ENCODE data around the gene LRMDA. TPM values are rescaled to one million over a fixed set of nuclear protein-coding genes. Genes with fewer than 3 reads are reported as not detected.
"Not testable (repeated sequence)": the region's sequence is repeated elsewhere in the genome, so short reads cannot be mapped to it uniquely, and the experiment has no call there.

Gene LRMDA
- total RNA-seq, 1 donor from 2014 or later: 0.19 TPM

DNA sequence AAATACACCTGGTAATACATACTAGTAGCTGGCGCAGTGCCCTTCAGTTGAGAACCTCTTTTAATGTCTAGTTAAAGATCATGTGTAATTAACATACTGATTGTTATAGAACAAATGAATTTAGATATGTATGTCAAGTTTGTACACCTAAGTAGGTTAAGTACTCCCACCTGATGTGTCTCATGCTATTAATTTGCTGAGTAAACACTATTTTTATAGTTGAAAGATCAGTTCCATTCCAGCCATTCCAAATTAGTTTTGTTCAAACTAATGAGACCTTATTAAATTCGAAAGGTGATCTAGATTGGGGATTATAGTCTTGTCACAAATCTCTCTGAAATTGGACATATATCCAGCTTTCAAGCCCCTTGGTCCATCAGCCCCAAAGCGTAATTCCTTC, 710.0 kb downstream of the LRMDA start:
- Mint-ChIP-seq H3K27ac (ENCODE audit: unreplicated experiment) (no peak overlapping the region), H3K27me3 (ENCODE audit: unreplicated experiment) (peaks cover 52% of the 10 kb centered on the region), H3K4me3 (ENCODE audit: unreplicated experiment) (no peak overlapping the region), H3K4me1 (ENCODE audit: unreplicated experiment) (no peaks in the 10 kb centered on the region), H3K9me3 (ENCODE audit: unreplicated experiment) (no peaks in the 10 kb centered on the region), H3K36me3 (ENCODE audit: unreplicated experiment) (peaks cover under 1% of the 10 kb centered on the region)
- no peak for DNase-seq (ENCODE audit: extremely low spot score, unreplicated experiment)
- TF ChIP-seq, protein P1, sequence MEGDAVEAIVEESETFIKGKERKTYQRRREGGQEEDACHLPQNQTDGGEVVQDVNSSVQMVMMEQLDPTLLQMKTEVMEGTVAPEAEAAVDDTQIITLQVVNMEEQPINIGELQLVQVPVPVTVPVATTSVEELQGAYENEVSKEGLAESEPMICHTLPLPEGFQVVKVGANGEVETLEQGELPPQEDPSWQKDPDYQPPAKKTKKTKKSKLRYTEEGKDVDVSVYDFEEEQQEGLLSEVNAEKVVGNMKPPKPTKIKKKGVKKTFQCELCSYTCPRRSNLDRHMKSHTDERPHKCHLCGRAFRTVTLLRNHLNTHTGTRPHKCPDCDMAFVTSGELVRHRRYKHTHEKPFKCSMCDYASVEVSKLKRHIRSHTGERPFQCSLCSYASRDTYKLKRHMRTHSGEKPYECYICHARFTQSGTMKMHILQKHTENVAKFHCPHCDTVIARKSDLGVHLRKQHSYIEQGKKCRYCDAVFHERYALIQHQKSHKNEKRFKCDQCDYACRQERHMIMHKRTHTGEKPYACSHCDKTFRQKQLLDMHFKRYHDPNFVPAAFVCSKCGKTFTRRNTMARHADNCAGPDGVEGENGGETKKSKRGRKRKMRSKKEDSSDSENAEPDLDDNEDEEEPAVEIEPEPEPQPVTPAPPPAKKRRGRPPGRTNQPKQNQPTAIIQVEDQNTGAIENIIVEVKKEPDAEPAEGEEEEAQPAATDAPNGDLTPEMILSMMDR (IDR thresholded peaks at IDR 0.05): no peak

DNA sequence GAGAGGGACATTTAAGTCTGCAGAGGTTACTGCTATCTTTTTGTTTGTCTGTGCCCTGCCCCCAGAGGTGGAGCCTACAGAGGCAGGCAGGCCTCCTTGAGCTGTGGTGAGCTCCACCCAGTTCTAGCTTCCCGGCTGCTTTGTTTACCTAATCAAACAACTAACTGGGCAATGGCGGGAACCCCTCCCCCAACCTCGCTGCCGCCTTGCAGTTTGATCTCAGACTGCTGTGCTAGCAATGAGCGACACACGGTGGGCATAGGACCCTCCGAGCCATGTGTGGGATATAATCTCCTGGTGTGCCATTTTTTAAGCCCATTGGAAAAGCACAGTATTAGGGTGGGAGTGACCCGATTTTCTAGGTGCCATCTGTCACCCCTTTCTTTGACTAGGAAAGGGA, 716.8 kb downstream of the LRMDA start:
- H3K27ac Mint-ChIP-seq (ENCODE audit: unreplicated experiment); H3K9me3 Mint-ChIP-seq (ENCODE audit: unreplicated experiment); H3K4me3 Mint-ChIP-seq (ENCODE audit: unreplicated experiment); DNase-seq (ENCODE audit: extremely low spot score, unreplicated experiment); H3K36me3 Mint-ChIP-seq (ENCODE audit: unreplicated experiment): not testable (repeated sequence)
- Mint-ChIP-seq H3K27me3 (ENCODE audit: unreplicated experiment) (peaks cover 10% of the 10 kb centered on the region), H3K4me1 (ENCODE audit: unreplicated experiment) (peaks cover 15% of the 10 kb centered on the region)

DNA sequence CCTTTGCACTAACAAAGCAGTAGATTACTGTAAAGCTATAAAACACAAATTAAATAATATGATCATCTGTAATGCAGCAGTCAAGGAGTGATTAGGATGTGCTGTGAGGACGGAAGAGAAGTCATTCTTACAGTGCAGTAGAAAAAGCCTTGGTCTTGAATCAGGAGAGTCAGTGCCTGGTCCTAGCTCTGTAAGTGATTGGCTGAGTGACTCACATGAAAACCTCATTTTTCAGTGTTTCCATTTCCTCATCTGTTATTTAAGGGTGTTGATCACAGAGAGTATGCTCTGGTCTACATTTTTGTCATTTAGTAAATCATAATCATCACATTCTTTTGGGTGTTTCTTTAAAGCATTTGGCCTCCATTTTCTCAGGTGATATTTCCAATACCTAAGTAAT, 717.8 kb downstream of the LRMDA start:
- DNase-seq (ENCODE audit: extremely low spot score, unreplicated experiment): no peak
- no peak overlapping the region for H3K27ac Mint-ChIP-seq (ENCODE audit: unreplicated experiment)

DNA sequence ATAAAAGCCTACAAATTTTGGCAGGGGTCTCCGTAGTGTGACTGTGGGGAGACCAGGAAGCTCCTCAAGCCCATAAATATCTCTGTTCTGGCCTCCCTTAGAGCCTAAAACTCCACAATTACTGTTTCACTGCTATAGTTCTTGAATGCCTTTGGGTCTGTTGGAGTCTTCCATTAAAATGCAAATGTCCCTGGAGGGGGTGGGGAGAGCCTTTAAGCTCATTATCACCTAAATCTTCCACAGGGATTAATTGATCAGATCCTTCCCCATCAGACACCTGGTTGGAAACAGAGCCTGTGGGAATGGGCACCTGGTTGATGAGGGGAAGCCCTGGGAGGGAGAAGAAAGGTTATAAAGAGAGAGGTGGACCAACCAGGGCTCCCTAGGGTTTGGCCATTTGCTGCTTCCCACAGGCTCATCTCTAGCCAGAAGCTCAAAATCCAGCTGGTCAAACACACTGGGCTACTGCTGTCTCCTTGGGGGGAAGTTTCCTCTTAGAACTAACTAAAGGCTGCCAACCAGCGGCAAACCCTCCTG, 718.2 kb downstream of the LRMDA start:
- peaks cover 4% of the 10 kb centered on the region for H3K36me3 Mint-ChIP-seq (ENCODE audit: unreplicated experiment)
- no peak for DNase-seq (ENCODE audit: extremely low spot score, unreplicated experiment)
- peaks cover 21% of the 10 kb centered on the region for H3K27me3 Mint-ChIP-seq (ENCODE audit: unreplicated experiment)
- TF ChIP-seq, protein P1 (IDR thresholded peaks at IDR 0.05): no peak
- H3K4me1 Mint-ChIP-seq (ENCODE audit: unreplicated experiment): peaks cover 15% of the 10 kb centered on the region
- peak overlapping the region; percentile 69 for H3K27ac Mint-ChIP-seq (ENCODE audit: unreplicated experiment)
- no peak overlapping the region for H3K4me3 Mint-ChIP-seq (ENCODE audit: unreplicated experiment)
- H3K9me3 Mint-ChIP-seq (ENCODE audit: unreplicated experiment): peaks cover 15% of the 10 kb centered on the region

More for the DNA sequence above, 717.8 kb downstream of the LRMDA start:
- Mint-ChIP-seq H3K4me3 (ENCODE audit: unreplicated experiment) (no peak overlapping the region), H3K4me1 (ENCODE audit: unreplicated experiment) (peaks cover 15% of the 10 kb centered on the region), H3K9me3 (ENCODE audit: unreplicated experiment) (peaks cover 11% of the 10 kb centered on the region), H3K36me3 (ENCODE audit: unreplicated experiment) (peaks cover 4% of the 10 kb centered on the region), H3K27me3 (ENCODE audit: unreplicated experiment) (peaks cover 16% of the 10 kb centered on the region)
- TF ChIP-seq, protein P1 (IDR thresholded peaks at IDR 0.05): no peak

DNA sequence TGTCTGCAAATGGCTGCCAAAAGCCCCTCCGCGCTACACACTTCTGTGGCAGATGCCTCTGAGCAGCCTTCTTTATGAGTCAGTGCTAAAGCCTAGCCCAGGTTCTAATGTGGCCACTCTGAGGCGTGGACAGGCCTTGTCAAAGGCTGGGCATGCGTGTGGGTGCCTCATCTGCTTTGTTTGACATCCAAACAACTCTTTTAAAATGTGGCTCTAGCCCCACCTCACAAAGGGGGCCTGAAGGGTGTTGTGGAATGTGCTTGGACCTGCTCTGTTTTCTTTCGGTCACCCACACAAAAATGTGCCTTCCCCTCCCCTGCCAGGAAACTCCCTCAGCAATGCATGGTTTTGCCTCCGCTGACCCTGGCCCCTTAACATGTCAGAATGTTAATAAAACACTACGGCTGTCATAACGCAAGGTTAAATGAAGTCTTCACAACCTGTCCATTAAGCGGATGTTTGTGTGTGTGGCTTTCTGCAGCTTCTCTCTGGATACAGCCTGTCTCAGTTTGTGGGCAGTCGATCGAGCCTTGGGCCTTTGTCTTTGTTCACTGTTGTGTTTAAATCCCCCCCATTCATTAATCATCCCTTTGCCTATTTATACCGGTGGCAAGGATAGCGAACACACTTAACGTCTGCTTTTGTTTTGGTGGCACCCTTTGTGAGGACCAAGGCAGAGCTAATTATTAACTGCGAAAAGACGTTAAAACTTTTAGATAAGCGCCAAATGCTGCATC, 718.9 kb downstream of the LRMDA start:
- Mint-ChIP-seq H3K27ac (ENCODE audit: unreplicated experiment) (peak overlapping the region; percentile 69), H3K36me3 (ENCODE audit: unreplicated experiment) (peaks cover 4% of the 10 kb centered on the region), H3K4me1 (ENCODE audit: unreplicated experiment) (peaks cover 15% of the 10 kb centered on the region), H3K27me3 (ENCODE audit: unreplicated experiment) (peaks cover 21% of the 10 kb centered on the region), H3K4me3 (ENCODE audit: unreplicated experiment) (no peak overlapping the region), H3K9me3 (ENCODE audit: unreplicated experiment) (peaks cover 17% of the 10 kb centered on the region)
- no peak for DNase-seq (ENCODE audit: extremely low spot score, unreplicated experiment)
- TF ChIP-seq, protein P1 (IDR thresholded peaks at IDR 0.05): no peak
